ENCODE results near the gene ANKRD34A.

The ANKRD34A gene

GRCh38 chr1:145983206-145983675 is 18.9 kb upstream of the ANKRD34A start:
- H3K4me1 ChIP-seq (ENCODE audit: insufficient read depth, low read length), result peaks cover 33% of the 10 kb centered on the region
- TF ChIP-seq, protein P1, sequence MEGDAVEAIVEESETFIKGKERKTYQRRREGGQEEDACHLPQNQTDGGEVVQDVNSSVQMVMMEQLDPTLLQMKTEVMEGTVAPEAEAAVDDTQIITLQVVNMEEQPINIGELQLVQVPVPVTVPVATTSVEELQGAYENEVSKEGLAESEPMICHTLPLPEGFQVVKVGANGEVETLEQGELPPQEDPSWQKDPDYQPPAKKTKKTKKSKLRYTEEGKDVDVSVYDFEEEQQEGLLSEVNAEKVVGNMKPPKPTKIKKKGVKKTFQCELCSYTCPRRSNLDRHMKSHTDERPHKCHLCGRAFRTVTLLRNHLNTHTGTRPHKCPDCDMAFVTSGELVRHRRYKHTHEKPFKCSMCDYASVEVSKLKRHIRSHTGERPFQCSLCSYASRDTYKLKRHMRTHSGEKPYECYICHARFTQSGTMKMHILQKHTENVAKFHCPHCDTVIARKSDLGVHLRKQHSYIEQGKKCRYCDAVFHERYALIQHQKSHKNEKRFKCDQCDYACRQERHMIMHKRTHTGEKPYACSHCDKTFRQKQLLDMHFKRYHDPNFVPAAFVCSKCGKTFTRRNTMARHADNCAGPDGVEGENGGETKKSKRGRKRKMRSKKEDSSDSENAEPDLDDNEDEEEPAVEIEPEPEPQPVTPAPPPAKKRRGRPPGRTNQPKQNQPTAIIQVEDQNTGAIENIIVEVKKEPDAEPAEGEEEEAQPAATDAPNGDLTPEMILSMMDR (IDR thresholded peaks at IDR 0.05; ENCODE audit: borderline replicate concordance, extremely low read depth, low read length, poor library complexity, severe bottlenecking), result no peak
- H3K36me3 ChIP-seq (ENCODE audit: insufficient read depth, low read length), result peaks cover 3% of the 10 kb centered on the region; the same call in 1 of the 2 replicates
- H3K27ac ChIP-seq (ENCODE audit: low read length), result no peak overlapping the region
- H3K9ac ChIP-seq (ENCODE audit: low read depth, low read length), result no peak overlapping the region
- H3K27me3 ChIP-seq (ENCODE audit: insufficient read depth, low read length, poor library complexity), result no peaks in the 10 kb centered on the region
- no peak overlapping the region for H3K4me2 ChIP-seq (ENCODE audit: insufficient read depth, low read length)
- H3K4me3 ChIP-seq (ENCODE audit: low read depth in 1 of 2, low read length in 2 of 2), result no peak overlapping the region
- ATAC-seq (ENCODE audit: insufficient read depth, low read depth) (no peak), DNase-seq (no peak)
- H4K20me1 ChIP-seq (ENCODE audit: insufficient read depth, low read length), result no peaks in the 10 kb centered on the region
- no peaks in the 10 kb centered on the region for H3K79me2 ChIP-seq (ENCODE audit: insufficient read depth, low read length)
- no peak overlapping the region for H2AFZ ChIP-seq (ENCODE audit: low read depth, low read length)
- H3K9me3 ChIP-seq (ENCODE audit: insufficient read depth, low read length, severe bottlenecking), result no peaks in the 10 kb centered on the region

GRCh38 chr1:145982010-145982723 is 17.8 kb upstream of the ANKRD34A start:
- ATAC-seq (ENCODE audit: insufficient read depth, low read depth) (no peak), DNase-seq (no peak)
- Histone ChIP-seq H3K9ac (ENCODE audit: low read depth, low read length) (no peak overlapping the region), H3K9me3 (ENCODE audit: insufficient read depth, low read length, severe bottlenecking) (no peaks in the 10 kb centered on the region), H4K20me1 (ENCODE audit: insufficient read depth, low read length) (no peaks in the 10 kb centered on the region), H3K4me1 (ENCODE audit: insufficient read depth, low read length) (peaks cover 44% of the 10 kb centered on the region), H3K27ac (ENCODE audit: low read length) (no peak overlapping the region), H2AFZ (ENCODE audit: low read depth, low read length) (no peak overlapping the region), H3K36me3 (ENCODE audit: insufficient read depth, low read length) (peaks cover 7% of the 10 kb centered on the region; the same call in 1 of the 2 replicates), H3K4me2 (ENCODE audit: insufficient read depth, low read length) (no peak overlapping the region), H3K27me3 (ENCODE audit: insufficient read depth, low read length, poor library complexity) (no peaks in the 10 kb centered on the region), H3K4me3 (ENCODE audit: low read depth in 1 of 2, low read length in 2 of 2) (no peak overlapping the region), H3K79me2 (ENCODE audit: insufficient read depth, low read length) (no peaks in the 10 kb centered on the region)
- TF ChIP-seq, protein P1 (IDR thresholded peaks at IDR 0.05; ENCODE audit: borderline replicate concordance, extremely low read depth, low read length, poor library complexity, severe bottlenecking), result no peak
- TF ChIP-seq EZH2 (IDR thresholded peaks at IDR 0.05; ENCODE audit: borderline replicate concordance, low read depth, low read length, severe bottlenecking), result no peak

- Histone ChIP-seq H3K4me3 (ENCODE audit: low read depth in 1 of 2, low read length in 2 of 2) (no peak overlapping the region), H2AFZ (ENCODE audit: low read depth, low read length) (no peak overlapping the region), H4K20me1 (ENCODE audit: insufficient read depth, low read length) (no peaks in the 10 kb centered on the region), H3K4me2 (ENCODE audit: insufficient read depth, low read length) (no peak overlapping the region), H3K9ac (ENCODE audit: low read depth, low read length) (no peak overlapping the region; the same call in 1 of the 2 replicates), H3K27me3 (ENCODE audit: insufficient read depth, low read length, poor library complexity) (no peaks in the 10 kb centered on the region), H3K4me1 (ENCODE audit: insufficient read depth, low read length) (peaks cover 43% of the 10 kb centered on the region), H3K79me2 (ENCODE audit: insufficient read depth, low read length) (no peaks in the 10 kb centered on the region), H3K36me3 (ENCODE audit: insufficient read depth, low read length) (peaks cover 7% of the 10 kb centered on the region; the same call in 1 of the 2 replicates), H3K9me3 (ENCODE audit: insufficient read depth, low read length, severe bottlenecking) (no peaks in the 10 kb centered on the region), H3K27ac (ENCODE audit: low read length) (peak overlapping the region; percentile 88)
- ATAC-seq (ENCODE audit: insufficient read depth, low read depth), result no peak
- no peak for TF ChIP-seq EZH2 (IDR thresholded peaks at IDR 0.05; ENCODE audit: borderline replicate concordance, low read depth, low read length, severe bottlenecking)
- TF ChIP-seq, protein P1 (IDR thresholded peaks at IDR 0.05; ENCODE audit: borderline replicate concordance, extremely low read depth, low read length, poor library complexity, severe bottlenecking), result no peak
- DNase-seq, result no peak
Observed at GRCh38 chr1:145980457-145980994, 16.2 kb upstream of the ANKRD34A start.
